ENCODE measurements around the gene CBX8.
A peak's percentile ranks its signal among the peaks of the same experiment; 100 is the strongest.

CBX8 gene

GRCh38 chr17:79796763-79797491 is at the start of gene CBX8:
TSS of gene CBX8 (minus strand) at chr17:79797077. CDS start at chr17:79796998, 79 bp downstream.
- peak; percentile 96 to 97 for DNase-seq (ENCODE audit: low read depth in 2 of 2)

DNA sequence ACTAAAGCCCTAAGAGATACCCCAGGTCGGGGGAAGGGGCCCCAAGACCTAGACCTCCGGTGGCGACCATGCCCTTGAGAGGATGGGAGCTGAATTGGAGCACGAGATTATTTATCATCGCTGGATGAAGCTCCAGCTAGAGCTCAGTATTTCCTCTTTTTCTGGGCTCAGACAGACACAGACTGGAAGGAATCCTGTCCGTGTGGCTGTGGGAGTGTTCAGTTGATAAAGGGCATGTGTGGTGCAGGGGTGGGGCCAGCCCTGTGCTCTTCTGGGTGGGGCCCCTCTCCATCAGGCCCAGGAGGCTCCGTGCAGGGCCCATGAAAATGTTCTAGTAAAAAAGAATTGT is 48.7 kb upstream of the CBX8 start:
- DNase-seq (ENCODE audit: low read depth in 2 of 2): no peak

GRCh38 chr17:79844869-79845600 is 48.2 kb upstream of the CBX8 start:
- DNase-seq (ENCODE audit: low read depth in 2 of 2): no peak

- no peak for DNase-seq (ENCODE audit: low read depth in 2 of 2)
These were observed 47.2 kb upstream of the CBX8 start for GRCh38 chr17:79843816-79844800.

GRCh38 chr17:79843474-79843815 is 46.6 kb upstream of the CBX8 start:
- DNase-seq (ENCODE audit: low read depth in 2 of 2): no peak

DNA sequence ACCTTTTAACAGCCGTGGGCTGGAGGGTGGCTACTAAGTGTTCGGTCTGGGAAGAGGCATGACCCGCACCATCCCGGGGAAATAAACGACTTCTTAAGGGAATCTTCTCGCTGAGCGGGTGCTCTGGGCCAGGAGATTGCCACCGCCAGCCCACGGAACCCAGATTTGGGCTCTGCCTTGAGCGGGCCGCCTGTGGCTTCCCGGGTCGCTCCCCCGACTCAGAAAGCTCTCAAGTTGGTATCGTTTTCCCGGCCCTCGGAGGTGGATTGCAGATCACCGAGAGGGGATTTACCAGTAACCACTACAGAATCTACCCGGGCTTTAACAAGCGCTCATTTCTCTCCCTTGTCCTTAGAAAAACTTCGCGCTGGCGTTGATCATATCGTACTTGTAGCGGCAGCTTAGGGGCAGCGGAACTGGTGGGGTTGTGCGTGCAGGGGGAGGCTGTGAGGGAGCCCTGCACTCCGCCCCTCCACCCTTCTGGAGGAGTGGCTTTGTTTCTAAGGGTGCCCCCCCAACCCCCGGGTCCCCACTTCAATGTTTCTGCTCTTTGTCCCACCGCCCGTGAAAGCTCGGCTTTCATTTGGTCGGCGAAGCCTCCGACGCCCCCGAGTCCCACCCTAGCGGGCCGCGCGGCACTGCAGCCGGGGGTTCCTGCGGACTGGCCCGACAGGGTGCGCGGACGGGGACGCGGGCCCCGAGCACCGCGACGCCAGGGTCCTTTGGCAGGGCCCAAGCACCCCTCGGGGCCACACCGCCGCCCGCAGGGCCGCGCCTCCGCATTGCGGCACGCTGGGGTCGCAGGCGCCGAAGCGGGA is 46.0 kb upstream of the CBX8 start:
- DNase-seq (ENCODE audit: low read depth in 2 of 2): no peak

DNA sequence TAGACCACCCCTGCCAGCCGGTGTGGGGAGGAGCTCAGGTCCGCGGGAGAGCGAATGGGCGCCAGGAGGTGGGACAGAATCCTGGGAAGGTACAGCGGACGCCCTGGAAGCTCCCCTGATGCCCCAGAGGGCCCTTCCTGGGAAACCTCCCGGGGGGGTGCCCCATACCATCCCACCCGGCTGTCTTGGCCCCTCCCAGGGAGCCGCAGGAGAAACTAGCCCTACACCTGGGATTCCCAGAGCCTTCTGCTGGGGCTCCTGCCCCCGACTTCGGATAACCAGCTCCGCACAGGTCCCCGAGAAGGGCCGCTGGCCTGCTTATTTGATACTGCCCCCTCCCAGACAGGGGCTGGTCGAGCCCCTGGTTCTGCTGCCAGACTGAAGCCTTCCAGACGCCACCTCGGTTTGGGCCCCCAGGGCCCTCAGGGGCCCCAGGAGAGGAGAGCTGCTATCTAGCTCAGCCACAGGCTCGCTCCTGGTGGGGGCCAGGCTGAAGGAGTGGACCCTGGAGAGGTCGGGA is 45.3 kb upstream of the CBX8 start:
- no peak for DNase-seq (ENCODE audit: low read depth in 2 of 2)

DNA sequence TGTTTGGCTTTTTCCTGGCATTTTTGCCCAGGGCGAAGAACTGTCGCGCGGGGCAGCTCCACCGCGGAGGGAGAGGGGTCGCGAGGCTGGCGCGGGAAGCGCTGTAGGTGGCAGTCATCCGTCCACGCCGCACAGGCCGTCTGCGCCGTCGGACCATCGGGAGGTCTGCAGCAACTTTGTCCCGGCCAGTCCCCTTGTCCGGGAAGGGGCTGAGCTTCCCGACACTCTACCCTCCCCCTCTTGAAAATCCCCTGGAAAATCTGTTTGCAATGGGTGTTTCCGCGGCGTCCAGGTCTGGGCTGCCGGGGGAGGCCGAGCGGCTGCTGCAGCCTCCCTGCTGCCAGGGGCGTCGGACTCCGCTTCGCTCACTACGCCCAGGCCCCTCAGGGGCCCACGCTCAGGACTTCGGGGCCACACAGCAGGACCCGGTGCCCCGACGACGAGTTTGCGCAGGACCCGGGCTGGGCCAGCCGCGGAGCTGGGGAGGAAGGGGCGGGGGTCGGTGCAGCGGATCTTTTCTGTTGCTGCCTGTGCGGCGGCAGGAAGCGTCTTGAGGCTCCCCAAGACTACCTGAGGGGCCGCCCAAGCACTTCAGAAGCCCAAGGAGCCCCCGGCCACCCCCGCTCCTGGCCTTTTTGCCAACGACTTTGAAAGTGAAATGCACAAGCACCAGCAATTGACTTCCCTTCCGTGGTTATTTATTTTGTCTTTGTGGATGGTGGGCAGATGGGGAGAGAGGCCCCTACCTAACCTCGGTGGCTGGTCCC is 44.7 kb upstream of the CBX8 start:
- DNase-seq (ENCODE audit: low read depth in 2 of 2): no peak

- DNase-seq (ENCODE audit: low read depth in 2 of 2): no peak
These were observed 44.1 kb upstream of the CBX8 start for GRCh38 chr17:79840989-79841286.

DNA sequence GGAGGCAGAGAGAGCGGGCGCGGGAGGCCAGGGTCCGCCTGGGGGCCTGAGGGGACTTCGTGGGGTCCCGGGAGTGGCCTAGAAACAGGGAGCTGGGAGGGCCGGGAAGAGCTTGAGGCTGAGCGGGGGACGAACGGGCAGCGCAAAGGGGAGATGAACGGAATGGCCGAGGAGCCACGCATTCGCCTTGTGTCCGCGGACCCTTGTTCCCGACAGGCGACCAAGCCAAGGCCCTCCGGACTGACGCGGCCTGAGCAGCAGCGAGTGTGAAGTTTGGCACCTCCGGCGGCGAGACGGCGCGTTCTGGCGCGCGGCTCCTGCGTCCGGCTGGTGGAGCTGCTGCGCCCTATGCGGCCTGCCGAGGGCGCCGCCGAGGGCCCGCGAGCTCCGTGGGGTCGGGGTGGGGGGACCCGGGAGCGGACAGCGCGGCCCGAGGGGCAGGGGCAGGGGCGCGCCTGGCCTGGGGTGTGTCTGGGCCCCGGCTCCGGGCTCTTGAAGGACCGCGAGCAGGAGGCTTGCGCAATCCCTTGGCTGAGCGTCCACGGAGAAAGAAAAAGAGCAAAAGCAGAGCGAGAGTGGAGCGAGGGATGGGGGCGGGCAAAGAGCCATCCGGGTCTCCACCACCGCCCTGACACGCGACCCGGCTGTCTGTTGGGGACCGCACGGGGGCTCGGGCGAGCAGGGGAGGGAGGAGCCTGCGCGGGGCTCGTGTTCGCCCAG is 43.6 kb upstream of the CBX8 start:
- DNase-seq (ENCODE audit: low read depth in 2 of 2): no peak

DNA sequence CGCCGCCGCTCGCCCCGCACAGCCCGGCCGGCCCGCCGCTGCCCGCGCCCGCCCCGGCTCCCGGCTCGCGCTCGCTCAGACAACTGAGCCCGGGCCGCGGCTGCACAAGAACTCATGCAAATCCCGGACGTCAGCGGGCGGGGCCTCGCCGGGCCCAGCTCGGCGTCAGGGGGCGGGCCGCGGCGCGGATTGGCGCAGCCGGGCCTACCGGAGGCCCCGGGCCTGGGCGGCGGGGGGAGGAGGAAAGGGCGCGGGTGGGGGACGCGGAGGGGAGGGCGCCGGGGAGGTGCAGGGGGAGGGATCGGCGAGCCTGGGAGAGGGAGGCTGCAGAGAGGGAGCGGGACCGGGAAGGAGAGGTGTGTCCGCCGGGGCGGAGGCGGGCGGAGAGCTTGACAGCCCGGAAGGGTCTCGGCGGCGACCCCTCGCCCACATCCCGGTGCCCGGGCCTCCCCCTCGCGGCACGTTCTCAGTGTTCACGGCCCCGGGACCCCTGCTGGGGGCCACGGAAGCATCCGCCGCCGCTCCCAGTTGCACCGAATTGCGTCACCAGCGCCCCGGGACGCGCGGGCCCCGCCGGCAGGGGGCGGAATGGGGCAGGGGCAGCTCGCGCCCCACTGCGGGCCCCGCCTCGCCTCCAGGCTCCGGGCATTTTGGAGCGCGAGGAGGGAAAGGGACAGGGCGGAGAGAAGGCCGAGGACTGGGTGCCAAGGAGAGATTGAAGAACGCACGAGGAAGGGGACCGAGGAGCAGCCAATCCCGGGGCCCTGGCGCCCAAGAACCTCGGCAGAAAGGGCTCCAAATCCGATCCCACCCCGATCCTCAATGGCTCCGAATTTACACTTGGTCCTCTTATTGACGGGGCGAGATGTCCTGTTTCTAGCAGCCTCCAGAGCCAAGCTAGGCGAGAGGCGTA is 42.7 kb upstream of the CBX8 start, which contains the start of gene CBX4:
Gene CBX4 (minus strand): TSS at position 85 of the 913 bp plus-strand sequence. CDS start 189 bp downstream, outside the sequence.
- peak; percentile 77 to 82 for DNase-seq (ENCODE audit: low read depth in 2 of 2)

- no peak for DNase-seq (ENCODE audit: low read depth in 2 of 2)
These were observed 41.8 kb upstream of the CBX8 start for GRCh38 chr17:79838522-79839274.

GRCh38 chr17:79837888-79838521 is 41.1 kb upstream of the CBX8 start:
- DNase-seq (ENCODE audit: low read depth in 2 of 2): no peak

DNA sequence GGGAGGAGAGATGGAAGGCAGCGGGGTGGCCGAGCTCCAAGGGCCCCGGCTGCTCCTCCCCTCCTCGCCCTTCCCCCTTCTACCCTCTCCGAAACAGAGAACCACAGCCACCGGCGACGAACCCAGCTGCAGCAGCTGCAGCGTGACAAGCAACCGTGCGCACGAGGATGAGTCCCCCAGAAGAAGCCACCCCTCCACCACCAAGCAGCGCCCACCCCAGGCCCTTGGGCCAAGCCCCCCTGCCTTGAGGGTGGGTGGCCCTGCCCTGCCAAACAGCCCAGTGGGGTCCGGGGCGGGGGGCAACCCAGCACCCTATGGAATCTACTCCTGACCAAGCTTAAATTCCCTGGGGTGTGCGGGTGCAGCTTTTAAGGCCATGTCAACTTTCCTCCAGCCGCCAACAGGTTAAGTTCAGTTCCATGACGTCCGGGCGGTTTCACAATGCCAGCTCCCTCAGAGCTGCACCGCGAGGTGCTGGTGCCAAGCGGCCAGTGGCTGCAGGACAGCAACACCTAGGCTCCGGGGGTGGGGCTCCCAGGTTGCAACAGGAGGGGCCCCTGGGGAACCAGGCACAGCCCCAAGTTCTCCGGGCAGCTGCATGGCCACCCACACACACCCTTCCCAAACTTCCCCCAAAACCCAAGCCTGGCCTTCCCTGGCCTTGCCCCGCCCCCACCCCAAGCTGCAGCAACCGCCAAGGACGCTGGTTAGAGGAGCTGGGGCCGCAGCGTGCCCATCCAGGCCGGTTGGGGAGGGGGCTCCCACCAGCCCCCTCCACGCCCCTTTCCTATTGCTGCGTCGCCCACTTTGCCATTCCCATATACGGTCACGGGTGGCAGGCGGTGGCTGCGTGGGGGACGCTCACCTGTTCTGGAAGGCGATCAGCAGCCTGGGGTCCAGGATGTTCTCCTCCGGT is 40.4 kb upstream of the CBX8 start:
- no peak for DNase-seq (ENCODE audit: low read depth in 2 of 2)

GRCh38 chr17:79836510-79836971 is 39.7 kb upstream of the CBX8 start:
- no peak for DNase-seq (ENCODE audit: low read depth in 2 of 2)

- no peak for DNase-seq (ENCODE audit: low read depth in 2 of 2)
These were observed 39.2 kb upstream of the CBX8 start for GRCh38 chr17:79835953-79836509.
